HG03520 (cell line): Measurements from ENCODE around the gene CDKN2B.
"Not testable (repeated sequence)": the region's sequence is repeated elsewhere in the genome, so short reads cannot be mapped to it uniquely, and the experiment has no call there.

Experiments
- ATAC-seq: cut with Tn5 transposase; IDR thresholded peaks from one replicate; pipeline ENCODE4 v1.9.1; 2021; ENCODE audit warnings: mild to moderate bottlenecking, moderate library complexity; ENCODE audit not compliant: unreplicated experiment

CDKN2B gene

DNA sequence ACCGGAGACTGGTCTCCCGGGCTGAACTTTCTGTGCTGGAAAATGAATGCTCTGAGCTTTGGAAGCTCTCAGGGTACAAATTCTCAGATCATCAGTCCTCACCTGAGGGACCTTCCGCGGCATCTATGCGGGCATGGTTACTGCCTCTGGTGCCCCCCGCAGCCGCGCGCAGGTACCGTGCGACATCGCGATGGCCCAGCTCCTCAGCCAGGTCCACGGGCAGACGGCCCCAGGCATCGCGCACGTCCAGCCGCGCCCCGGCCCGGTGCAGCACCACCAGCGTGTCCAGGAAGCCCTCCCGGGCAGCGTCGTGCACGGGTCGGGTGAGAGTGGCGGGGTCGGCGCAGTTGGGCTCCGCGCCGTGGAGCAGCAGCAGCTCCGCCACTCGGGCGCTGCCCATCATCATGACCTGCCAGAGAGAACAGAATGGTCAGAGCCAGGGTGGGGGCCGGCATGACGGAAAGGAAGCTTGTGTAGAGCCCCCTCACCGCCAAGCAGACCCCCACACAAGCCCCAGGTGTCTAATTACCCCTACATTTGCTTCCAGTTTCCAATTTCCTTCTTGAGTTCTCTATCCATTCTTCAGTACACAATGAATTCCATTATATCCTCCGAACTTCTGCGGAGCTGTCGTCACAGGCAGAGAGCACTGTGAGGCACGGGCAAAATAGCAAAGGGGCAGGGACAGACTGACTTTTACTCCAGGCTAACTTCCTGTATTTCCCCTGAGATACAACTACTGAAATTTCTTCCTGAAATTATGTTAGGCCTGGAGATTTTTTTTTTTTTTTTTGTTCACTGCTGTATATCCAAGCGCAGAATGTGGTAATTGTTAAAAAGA is 38.1 kb downstream of the CDKN2B start:
- ATAC-seq: no peak

DNA sequence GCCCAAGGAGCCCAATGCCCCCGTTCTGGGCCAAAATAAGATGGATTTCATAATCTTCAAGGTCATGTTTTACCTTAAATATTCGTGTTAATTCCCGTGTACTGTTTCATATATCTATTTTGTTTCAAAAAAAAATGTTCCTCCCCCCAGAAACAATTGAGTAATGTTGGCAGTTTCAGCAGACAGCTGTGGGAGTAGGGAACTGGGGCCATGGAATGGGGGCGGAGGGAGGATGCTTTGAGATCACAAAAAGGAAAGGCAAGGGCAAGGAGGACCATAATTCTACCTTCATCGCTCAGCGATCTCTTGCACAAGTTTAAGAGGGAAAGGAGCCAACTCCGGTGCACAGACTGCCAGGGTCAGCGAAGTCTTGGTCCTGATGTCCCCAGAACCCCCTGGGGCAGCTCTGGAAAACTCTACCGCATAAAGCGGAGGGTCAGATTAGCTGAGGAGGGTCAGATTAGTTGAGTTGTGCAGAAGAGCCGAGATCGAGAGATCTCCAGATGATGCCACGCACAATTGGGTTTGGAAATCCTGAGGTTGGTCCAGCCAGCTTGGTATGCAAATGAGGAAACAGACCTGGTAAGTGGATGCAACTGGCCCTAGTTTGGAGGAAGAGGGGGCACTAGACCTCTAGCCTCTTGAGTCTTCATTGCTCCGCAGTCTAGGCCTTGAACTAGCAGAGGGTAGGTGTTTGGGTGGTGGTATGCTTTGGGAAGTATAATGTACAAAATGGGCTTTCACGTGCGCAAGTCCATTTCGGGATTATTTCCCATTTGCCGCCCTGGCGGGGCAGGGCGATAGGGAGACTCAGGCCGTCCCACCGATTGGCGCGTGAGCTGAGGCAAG is 38.9 kb downstream of the CDKN2B start:
- ATAC-seq: no peak

DNA sequence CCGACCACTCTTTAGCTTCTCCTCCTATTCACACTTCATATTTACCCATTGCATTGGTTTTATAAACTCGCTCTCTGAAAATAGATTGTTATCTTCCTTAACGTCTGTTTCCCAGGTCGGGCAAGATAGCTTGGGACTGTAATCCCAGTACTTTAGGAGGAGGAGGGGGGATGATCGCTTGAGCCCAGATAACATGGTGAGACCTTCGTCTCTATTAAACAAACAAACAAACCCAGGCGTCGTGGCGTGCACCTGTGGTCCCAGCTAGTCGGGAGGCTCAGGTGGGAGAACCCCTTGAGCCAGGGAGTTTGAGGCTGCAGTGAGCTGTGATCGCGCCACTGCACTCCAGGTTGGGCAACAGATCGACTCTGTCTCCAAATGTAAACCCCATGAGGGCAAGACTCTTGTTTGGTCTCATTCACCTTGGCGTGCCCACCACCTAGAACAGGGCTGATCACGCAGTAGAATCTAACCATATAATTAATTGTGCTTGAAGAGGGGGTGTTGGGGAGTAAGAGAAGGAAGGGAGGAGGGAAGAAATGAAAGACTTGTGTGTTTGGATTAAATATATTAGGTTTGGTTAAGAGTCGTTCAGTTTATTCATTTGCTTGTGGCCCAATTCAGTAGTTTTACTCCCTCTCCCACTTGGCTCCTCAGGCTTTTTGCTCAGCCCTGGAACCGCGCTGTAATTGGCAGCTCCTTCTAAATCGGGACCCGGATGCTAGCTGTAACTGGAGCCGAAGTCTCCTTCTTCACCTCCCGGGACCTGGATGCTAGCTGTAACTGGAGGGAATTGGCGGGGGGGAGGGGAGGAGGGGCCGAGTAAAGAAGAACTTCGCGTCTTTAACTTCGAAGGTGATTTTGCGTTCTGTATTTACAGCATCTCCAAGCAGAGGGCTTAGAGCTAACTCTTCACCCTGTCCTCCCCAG is 39.8 kb downstream of the CDKN2B start:
- no peak for ATAC-seq

DNA sequence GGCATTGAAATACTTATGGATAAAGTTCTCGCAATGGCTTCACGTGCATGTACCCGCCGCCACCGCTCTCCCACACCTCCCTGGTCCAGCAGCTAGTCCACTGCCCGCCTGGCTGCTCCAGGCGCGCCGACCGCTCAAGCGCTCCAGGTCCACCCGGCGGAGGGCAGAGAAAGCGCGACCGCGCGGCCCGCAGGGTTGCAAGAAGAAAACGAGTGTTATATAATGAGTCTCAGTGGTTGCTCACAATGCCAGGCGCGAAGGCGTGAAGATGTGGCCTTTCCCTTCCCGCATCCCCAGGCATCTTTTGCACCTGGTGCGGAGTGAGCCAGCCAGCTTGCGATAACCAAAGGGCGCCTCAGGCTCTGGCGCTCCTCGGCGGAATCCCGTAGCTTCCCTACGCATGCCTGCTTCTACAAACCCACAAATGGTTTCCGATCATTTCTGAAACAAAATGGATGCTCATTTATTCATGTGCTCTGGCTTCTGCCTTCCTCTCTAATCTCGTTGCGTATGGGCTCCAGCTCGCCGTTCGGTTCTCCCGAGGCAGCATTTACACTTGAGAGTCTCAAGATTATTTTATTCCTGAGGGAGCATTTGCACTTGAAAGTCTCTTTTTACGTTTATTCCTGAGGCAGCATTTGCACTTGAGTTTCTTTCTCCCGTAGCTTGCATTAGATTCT is 40.6 kb downstream of the CDKN2B start:
- no peak for ATAC-seq

DNA sequence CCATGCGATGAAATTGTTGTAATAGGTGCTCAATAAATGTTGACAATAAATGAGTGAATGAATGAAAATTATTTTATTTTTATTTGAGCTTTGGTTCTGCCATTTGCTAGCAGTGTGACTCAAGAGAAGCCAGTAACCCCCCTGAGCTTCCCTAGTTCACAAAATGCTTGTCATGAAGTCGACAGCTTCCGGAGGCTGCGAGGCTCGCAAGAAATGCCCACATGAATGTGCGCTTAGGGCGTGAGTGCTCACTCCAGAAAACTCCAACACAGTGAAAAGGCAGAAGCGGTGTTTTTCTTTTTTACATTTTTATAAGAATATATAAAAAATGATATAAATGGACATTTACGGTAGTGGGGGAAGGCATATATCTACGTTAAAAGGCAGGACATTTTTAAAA is 41.4 kb downstream of the CDKN2B start:
- ATAC-seq: no peak

DNA sequence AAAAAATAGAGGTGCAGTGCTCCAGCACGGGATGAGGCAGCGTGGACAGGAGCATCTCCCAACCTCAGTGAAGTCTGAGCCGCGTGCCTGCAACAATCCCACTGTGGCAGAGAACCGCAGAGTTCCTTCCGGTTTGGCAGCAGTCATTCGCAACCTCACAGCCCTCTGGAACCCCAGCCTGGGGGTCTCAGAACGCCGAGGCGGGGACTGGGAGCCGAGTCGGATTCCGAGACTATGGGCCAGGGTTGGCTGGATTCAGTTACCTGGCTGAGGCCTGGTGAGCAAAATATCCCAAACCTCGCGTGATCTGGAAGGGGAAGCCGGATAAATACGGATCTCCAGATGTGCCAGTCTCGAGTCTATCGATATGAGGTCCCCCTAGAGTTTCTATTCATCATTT is 41.9 kb downstream of the CDKN2B start:
- no peak for ATAC-seq

DNA sequence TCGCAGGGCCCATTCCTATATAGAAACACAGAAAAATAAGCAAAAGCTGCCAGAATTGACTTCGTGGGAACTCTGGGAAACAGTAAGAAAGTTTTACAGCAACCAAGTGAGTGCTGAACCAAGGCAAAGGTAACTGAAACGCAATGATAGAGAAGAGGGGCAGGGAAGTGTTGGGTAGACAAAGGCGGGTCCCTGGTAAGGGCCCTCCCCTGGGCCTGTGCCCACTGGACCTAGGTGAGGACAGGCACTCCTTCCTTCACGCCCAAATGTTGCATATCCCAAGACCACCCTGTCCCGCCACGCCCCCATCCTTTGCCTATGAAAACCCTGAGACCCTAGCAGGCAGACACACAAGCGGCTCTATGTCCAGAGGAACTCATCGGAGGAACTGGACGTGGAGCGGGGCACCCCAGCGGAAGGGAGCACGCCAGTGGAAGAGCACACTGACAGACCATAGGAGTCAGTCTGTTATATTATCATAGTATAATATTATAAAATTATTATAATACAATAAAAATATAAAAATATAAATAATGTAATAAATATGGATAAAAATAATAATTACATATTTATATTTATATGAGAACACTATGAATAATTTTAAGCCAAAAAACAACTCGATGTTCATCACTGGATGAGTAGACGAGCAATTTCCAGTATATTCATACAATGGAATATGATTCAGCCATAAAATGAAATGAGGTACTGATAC is 42.8 kb downstream of the CDKN2B start:
- ATAC-seq: no peak

DNA sequence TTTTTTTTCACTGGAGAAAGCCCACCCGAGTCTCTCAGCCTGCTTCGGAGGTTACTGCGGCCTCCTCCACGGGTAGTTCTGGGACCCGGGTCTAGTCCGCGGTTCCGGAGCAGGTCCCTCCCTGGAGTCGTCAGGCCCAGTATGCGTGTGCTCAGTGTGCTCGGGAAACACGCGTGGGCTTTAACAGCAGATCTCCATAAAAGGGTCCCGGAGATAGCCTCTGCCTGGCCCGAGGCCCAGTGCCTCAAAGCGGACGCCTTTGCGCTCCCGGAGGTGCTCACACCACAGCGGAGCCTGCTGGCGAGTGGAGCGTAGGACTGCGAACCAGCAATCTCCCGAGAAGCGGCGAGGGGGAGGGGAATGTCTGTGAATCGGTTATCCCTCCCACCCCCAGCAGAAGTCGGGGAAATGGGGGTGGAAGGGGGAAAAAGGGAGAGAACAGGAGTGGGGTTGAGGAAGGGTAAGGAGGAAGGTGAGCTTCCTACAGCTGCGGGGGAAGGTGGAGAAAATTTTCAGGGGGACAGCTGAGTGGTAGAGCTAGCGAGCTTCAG is 43.6 kb downstream of the CDKN2B start:
- peak; percentile 54 for ATAC-seq

DNA sequence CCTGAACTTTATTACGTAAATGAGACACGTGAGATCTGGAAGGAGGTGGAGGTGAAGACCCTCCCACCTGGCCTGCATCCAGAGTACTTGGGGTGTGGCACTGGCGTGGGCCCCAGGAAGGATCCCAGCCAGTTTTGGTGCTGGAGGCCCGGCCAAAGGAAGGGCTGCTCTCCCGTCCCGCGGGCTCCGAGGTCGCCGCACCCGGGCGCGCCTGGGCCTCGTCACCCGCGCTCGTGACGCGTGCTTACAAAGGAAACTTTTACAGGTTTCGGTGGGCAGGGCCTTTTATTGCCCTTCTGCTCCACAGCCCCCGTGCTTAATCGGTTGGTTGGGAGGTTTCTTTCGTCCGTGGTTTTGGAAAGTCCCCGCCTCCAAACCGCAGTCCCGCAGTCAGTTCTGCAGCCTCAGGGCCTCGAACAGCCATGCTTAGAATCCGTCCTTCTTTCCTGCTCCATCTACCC is 44.1 kb downstream of the CDKN2B start:
- peak; percentile 65 for ATAC-seq

DNA sequence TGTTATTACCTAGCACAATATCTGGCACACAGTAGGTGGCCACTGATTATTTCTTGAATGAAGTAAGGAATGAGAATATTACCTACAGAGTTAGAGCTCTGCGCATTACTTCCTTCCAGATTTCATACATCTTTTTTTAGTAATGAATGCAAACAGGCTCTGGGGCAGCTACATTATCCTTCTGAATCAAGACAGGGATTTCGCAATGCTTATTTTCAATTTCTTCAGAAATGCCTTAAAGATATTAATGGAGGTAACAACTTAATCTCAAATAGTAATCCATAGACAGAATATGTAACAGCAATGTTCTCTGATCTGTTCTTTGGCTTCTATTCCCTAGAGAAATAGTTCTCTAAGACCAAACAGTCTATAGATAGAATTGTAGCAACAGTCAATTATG is 47.5 kb downstream of the CDKN2B start:
- ATAC-seq: no peak

DNA sequence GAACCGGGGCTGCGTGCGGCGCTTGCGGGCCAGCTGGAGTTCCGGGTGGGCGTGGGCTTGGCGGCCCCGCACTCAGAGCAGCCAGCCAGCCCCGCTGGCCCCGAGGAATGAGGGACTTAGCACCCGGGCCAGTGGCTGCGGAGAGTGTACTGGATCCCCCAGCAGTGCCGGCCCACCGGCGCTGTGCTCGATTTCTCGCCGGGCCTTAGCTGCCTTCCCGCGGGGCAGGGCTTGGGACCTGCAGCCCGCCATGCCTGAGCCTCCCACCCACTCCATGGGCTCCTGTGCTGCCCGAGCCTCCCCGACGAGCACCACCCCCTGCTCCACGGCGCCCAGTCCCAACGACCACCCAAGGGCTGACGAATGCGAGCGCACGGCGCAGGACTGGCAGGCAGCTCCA is 49.8 kb downstream of the CDKN2B start:
- ATAC-seq: not testable (repeated sequence)

DNA sequence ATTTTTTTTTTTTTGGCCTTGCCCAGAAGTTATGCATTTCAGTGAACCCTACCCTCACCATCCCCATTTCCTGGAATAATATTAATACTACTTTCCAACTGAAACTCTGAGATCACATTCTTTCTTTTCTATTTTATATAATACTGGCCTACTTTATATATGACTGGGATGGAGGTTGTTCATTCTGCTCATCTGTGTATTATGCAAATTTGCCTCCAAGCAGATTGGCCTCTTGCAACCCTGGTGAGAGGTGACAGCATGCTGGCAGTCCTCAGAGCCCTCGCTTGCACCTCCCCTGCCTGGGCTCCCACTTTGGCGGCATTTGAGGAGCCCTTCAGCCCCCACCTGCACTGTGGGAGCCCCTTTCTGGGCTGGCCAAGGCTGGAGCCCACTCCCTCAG is 50.3 kb downstream of the CDKN2B start:
- ATAC-seq: no peak
